Spinal cord (tissue), 10 donors: ENCODE measurements around the gene ACTR3. TPM values are rescaled to one million over a fixed set of nuclear protein-coding genes. Genes with fewer than 3 reads are reported as not detected.
"Not testable (repeated sequence)": the region's sequence is repeated elsewhere in the genome, so short reads cannot be mapped to it uniquely, and the experiment has no call there.

Source experiments
- DNase-seq, 6 donors: peaks; one replicate each; pipeline versions ENCODE4 v3.0.0 to v3.0.0-alpha.2; 2013 to 2015; ENCODE audit warnings: low spot score in 6 of 6, low read depth in 4 of 6
- H3K27ac ChIP-seq: one replicate; pipeline ENCODE4 v1.5.1; 2013; ENCODE audit warnings: low read depth, low read length, control low read depth
- H3K27me3 ChIP-seq: one replicate; pipeline ENCODE4 v1.6.1; 2013; ENCODE audit warnings: low read length; ENCODE audit not compliant: control insufficient read depth, insufficient read depth
- H3K36me3 ChIP-seq: one replicate; pipeline ENCODE4 v1.6.1; 2013; ENCODE audit warnings: low read length; ENCODE audit not compliant: control insufficient read depth, insufficient read depth
- H3K4me1 ChIP-seq: one replicate; pipeline ENCODE4 v1.6.1; 2013; ENCODE audit warnings: low read length; ENCODE audit not compliant: control insufficient read depth, insufficient read depth
- H3K4me3 ChIP-seq: one replicate; pipeline ENCODE4 v1.5.1; 2013; ENCODE audit warnings: low read depth, low read length, control low read depth
- H3K9me3 ChIP-seq: one replicate; pipeline ENCODE4 v1.6.1; 2013; ENCODE audit warnings: low read length; ENCODE audit not compliant: control insufficient read depth, insufficient read depth
- WGBS: methylation state at CpG from one replicate; pipeline ENCODE4 v1.1.5; 2013; ENCODE audit warnings: missing lambda C conversion rate; ENCODE audit not compliant: insufficient coverage; 5-methylcytosine and 5-hydroxymethylcytosine counted together
- long read RNA-seq, 4 donors: transcript quantifications; one replicate each; lab custom pipeline, GENCODE V29; 2026
- polyA plus RNA-seq, 2 donors: library from polyadenylated mRNA; unstranded; fragments of 120-200 nt; gene quantifications; one replicate each; pipeline ENCODE4 v1.2.1, GENCODE V29; 2013; ENCODE audit not compliant: insufficient read length in 2 of 2
- total RNA-seq, 2 donors: library from RNA; depleted of rRNA in 1 of 2; stranded (reverse); fragments of 120-200 nt in 1 of 2; fragments of >200 nt in 1 of 2; gene quantifications; one replicate each; pipeline versions ENCODE4 v1.2.3 to v1.2.4, GENCODE V29; 2013 to 2014
- donor health status: healthy.

The ACTR3 gene
- total RNA-seq (100 to 1,000 TPM; 127 to 158 TPM), polyA plus RNA-seq (100 to 1,000 TPM; 134 to 174 TPM)
- long read RNA-seq, donor 1, full-length matches to known transcripts = 53 of 70 reads
- long read RNA-seq, donor 1, partial matches to known transcripts = 17 of 70 reads
- long read RNA-seq, donor 1, other reads (novel, unspliced or antisense) = 0 of 70 reads
- long read RNA-seq, donor 2, full-length matches to known transcripts = 11 of 21 reads
- long read RNA-seq, donor 2, partial matches to known transcripts = 10 of 21 reads
- long read RNA-seq, donor 2, other reads (novel, unspliced or antisense) = 0 of 21 reads
- long read RNA-seq, donor 3, full-length matches to known transcripts = 14 of 39 reads
- long read RNA-seq, donor 3, partial matches to known transcripts = 25 of 39 reads
- long read RNA-seq, donor 3, other reads (novel, unspliced or antisense) = 0 of 39 reads
- long read RNA-seq, donor 4, full-length matches to known transcripts = 32 of 62 reads
- long read RNA-seq, donor 4, partial matches to known transcripts = 30 of 62 reads
- long read RNA-seq, donor 4, other reads (novel, unspliced or antisense) = 0 of 62 reads

GRCh38 chr2:113889471-113890252, at the start of gene ACTR3:
Gene ACTR3 (plus strand): TSS chr2:113890089. CDS start chr2:113890280, 191 bp downstream.
- under 1% methylated on average over 44 of the region's 51 CpGs for WGBS
- Histone ChIP-seq H3K4me3 (peak within 1 kb of the TSS; percentile 51), H3K27me3 (no peaks in the 10 kb centered on the region), H3K36me3 (no peaks in the 10 kb centered on the region), H3K27ac (peak within 1 kb of the TSS; percentile 91), H3K4me1 (peaks cover 3% of the 10 kb centered on the region), H3K9me3 (no peaks in the 10 kb centered on the region)
- peak; percentile 99 to 100 (median 100) for DNase-seq

- Histone ChIP-seq H3K4me3 (no peak overlapping the region), H3K9me3 (no peaks in the 10 kb centered on the region), H3K27ac (no peak overlapping the region), H3K4me1 (no peaks in the 10 kb centered on the region), H3K27me3 (no peaks in the 10 kb centered on the region), H3K36me3 (no peaks in the 10 kb centered on the region)
- DNase-seq = no peak
- WGBS = 98% methylated on average over 5 of the region's 7 CpGs
These were observed 49.4 kb upstream of the ACTR3 start for GRCh38 chr2:113840518-113840917.

DNA sequence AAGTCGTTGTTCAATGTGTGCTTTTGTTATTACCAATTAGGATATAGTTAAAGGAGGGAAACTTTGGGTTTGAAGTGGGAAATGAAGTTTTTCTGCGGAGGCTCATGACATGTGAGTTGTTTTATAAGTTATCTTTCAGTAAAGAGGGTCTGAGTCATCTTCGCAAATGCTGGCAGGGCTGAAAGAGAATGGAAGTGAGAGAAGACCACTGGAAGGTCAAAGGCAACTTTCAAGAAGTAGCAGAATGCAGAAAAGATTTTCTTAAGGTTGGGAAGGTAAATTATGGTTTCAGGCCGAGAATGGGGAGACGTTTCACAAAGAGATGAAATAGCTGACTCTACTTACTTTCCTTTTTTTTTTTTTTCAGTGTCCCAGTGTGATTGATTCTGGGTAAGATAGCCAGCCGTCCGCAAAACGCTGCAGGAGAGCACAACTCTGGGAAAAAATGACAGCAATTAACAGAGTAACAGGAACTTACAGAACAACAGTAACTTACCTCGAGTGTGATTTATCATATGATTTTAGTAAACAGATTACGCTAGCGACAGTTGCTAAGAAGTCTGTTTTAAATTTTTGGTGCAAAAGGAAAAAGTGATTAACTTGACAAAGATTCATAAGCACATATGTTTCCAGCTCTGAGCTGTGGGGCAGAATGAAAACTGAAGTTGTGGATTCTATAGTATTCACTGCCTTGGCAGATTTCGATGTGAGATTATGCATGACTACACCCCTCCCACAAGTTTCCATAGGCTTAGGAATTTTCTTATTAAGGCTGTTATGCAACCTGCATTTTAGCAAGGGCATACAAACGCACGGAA, 46.8 kb upstream of the ACTR3 start:
- DNase-seq = peak in 1 of 6 donors; percentile 72
- WGBS = 93% methylated on average over 3 of the region's 14 CpGs
- no peak overlapping the region for H3K27ac ChIP-seq
- H3K27me3 ChIP-seq = no peaks in the 10 kb centered on the region
- H3K9me3 ChIP-seq = no peaks in the 10 kb centered on the region
- no peaks in the 10 kb centered on the region for H3K4me1 ChIP-seq
- H3K36me3 ChIP-seq = no peaks in the 10 kb centered on the region
- no peak overlapping the region for H3K4me3 ChIP-seq

- not testable (repeated sequence) for H3K4me3 ChIP-seq, H3K27ac ChIP-seq, H3K9me3 ChIP-seq, H3K27me3 ChIP-seq, H3K36me3 ChIP-seq, H3K4me1 ChIP-seq, DNase-seq
- WGBS = 95% methylated on average over 4 of the region's 4 CpGs
These were observed 46.2 kb upstream of the ACTR3 start for GRCh38 chr2:113843737-113844050.

DNA sequence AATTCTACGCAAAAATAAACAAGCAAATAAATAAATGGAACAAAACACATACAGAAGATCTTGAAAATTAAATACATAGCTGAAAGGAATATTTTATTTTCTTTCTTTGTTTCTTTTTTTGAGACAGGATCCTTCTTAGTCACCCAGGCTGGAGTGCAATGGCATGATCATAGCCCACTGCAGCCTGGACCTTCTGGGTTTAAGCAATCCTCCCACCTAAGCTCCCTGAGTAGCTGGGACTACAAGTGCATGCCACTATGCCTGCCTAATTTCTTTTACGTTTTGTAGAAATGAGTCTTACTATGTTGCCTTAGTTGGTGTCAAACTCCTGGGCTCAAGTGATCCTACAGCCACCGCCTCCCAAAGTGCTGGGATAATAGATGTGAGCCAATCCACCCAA, 44.6 kb upstream of the ACTR3 start:
- no CpG with 5 or more reads among the region's 3 CpGs for WGBS
- Histone ChIP-seq H3K27me3 (no peaks in the 10 kb centered on the region), H3K36me3 (no peaks in the 10 kb centered on the region), H3K27ac (no peak overlapping the region), H3K9me3 (no peaks in the 10 kb centered on the region), H3K4me3 (no peak overlapping the region), H3K4me1 (no peaks in the 10 kb centered on the region)
- no peak for DNase-seq

DNA sequence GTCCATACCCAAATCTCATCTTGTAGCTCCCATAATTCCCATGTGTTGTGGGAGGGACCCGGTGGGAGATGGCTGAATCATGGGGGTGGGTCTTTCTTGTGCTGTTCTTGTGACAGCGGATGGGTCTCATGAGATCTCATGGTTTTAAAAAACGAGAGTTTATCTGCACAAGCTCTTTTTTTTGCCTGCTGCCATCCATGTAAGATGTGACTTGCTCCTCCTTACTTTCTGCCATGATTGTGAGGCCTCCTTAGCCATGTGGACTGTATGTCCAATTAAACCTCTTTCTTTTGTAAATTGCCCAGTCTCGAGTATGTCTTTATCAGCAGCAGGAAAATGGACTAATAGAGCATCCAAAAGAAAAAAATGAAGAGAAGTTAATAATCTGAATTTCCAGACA, 44.1 kb upstream of the ACTR3 start:
- H3K4me1 ChIP-seq, H3K27ac ChIP-seq, H3K36me3 ChIP-seq, H3K4me3 ChIP-seq, H3K9me3 ChIP-seq, H3K27me3 ChIP-seq, DNase-seq: not testable (repeated sequence)
- WGBS = 57% methylated on average over 1 of the region's 4 CpGs

- whole genome bisulfite sequencing = 92% methylated on average over 1 of the region's 2 CpGs
- no peaks in the 10 kb centered on the region for H3K36me3 ChIP-seq
These were observed 43.5 kb upstream of the ACTR3 start for GRCh38 chr2:113846429-113846828.

DNA sequence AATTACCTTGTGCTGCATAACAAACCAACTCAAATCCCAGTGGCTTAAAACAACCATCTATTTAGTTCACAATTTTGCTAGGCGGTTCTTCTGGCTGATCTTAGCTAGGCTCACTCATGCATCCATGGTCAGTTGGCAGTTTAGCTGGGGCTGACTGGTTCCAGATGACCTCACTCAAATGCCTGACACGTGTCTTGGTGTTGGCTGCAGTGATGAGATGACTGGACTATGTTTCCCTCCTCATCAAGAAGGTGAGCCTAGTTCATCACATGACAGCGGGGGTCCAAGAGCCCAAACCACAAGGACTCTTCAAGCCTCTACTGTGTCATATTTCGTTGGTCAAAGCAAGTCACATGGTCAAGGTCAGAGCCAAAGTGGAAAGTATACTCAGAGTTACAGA, 42.7 kb upstream of the ACTR3 start:
- no peaks in the 10 kb centered on the region for H3K9me3 ChIP-seq
- no peak overlapping the region for H3K4me3 ChIP-seq
- no peaks in the 10 kb centered on the region for H3K4me1 ChIP-seq
- H3K27me3 ChIP-seq = no peaks in the 10 kb centered on the region
- H3K36me3 ChIP-seq = no peaks in the 10 kb centered on the region
- H3K27ac ChIP-seq = no peak overlapping the region
- DNase-seq = no peak
- 72% methylated on average over 2 of the region's 4 CpGs for whole genome bisulfite sequencing

More at GRCh38 chr2:113846429-113846828, 43.5 kb upstream of the ACTR3 start:
- no peak overlapping the region for H3K4me3 ChIP-seq
- H3K9me3 ChIP-seq = no peaks in the 10 kb centered on the region
- no peaks in the 10 kb centered on the region for H3K4me1 ChIP-seq
- H3K27me3 ChIP-seq = no peaks in the 10 kb centered on the region
- DNase-seq = no peak
- no peak overlapping the region for H3K27ac ChIP-seq

GRCh38 chr2:113848758-113849415, 41.0 kb upstream of the ACTR3 start:
- no peak for DNase-seq
- Histone ChIP-seq H3K36me3 (no peaks in the 10 kb centered on the region), H3K27me3 (no peaks in the 10 kb centered on the region), H3K4me3 (no peak overlapping the region), H3K4me1 (no peaks in the 10 kb centered on the region), H3K27ac (no peak overlapping the region), H3K9me3 (no peaks in the 10 kb centered on the region)
- WGBS = 100% methylated on average over 3 of the region's 6 CpGs
